Neural crest cell (in vitro differentiated cells): ENCODE results near the gene LRRC39. TPM values are rescaled to one million over a fixed set of nuclear protein-coding genes. Genes with fewer than 3 reads are reported as not detected.

Source experiments
- DNase-seq: peaks from one replicate; pipeline ENCODE4 v3.0.0; 2021; ENCODE audit warnings: low read depth, mixed read lengths, low spot score
- H3K27ac Mint-ChIP-seq: one replicate; pipeline ENCODE4 v1.8.0; 2021; ENCODE audit warnings: mild to moderate bottlenecking, mixed read lengths; ENCODE audit not compliant: unreplicated experiment
- H3K27me3 Mint-ChIP-seq: 2 replicates; pipeline ENCODE4 v1.8.0; 2021; ENCODE audit warnings: low read depth, mild to moderate bottlenecking, mixed read lengths
- H3K36me3 Mint-ChIP-seq: 2 replicates; pipeline ENCODE4 v1.8.0; 2021; ENCODE audit warnings: low read depth, mild to moderate bottlenecking, mixed read lengths
- H3K4me1 Mint-ChIP-seq: 2 replicates; pipeline ENCODE4 v1.8.0; 2021; ENCODE audit warnings: mixed read lengths
- H3K4me3 Mint-ChIP-seq: one replicate; pipeline ENCODE4 v1.8.0; 2021; ENCODE audit warnings: mild to moderate bottlenecking, mixed read lengths
- H3K9me3 Mint-ChIP-seq: 2 replicates; pipeline ENCODE4 v1.8.0; 2021; ENCODE audit warnings: mixed read lengths
- CTCF ChIP-seq: fragments of 200-600 bp; sonication (generic); conservative IDR thresholded peaks from 2 replicates; pipeline ENCODE4 v1.5.0; 2021; ENCODE audit warnings: antibody characterized with exemption, mild to moderate bottlenecking
- total RNA-seq: library from RNA; stranded (reverse); gene quantifications from 2 replicates; pipeline ENCODE4 v1.2.1, GENCODE V29; 2021

Gene LRRC39
- total RNA-seq, 1 donor from 2014 or later = 1.3 TPM

GRCh38 chr1:100187912-100188311, 9.9 kb upstream of the LRRC39 start:
- TF ChIP-seq CTCF = no peak
- Mint-ChIP-seq H3K36me3 (peaks cover 2% of the 10 kb centered on the region), H3K27ac (no peak overlapping the region), H3K4me3 (no peak overlapping the region), H3K4me1 (no peaks in the 10 kb centered on the region), H3K27me3 (no peaks in the 10 kb centered on the region), H3K9me3 (peaks cover 3% of the 10 kb centered on the region)
- no peak for DNase-seq

- TF ChIP-seq CTCF = no peak
- Mint-ChIP-seq H3K4me1 (no peaks in the 10 kb centered on the region), H3K27ac (no peak overlapping the region), H3K36me3 (peaks cover 8% of the 10 kb centered on the region), H3K9me3 (peaks cover 6% of the 10 kb centered on the region), H3K4me3 (no peak overlapping the region), H3K27me3 (no peaks in the 10 kb centered on the region)
- no peak for DNase-seq
Measured at GRCh38 chr1:100184536-100184935, 6.5 kb upstream of the LRRC39 start.

GRCh38 chr1:100183370-100183769, 5.3 kb upstream of the LRRC39 start:
- Mint-ChIP-seq H3K27ac (no peak overlapping the region), H3K27me3 (no peaks in the 10 kb centered on the region), H3K4me3 (no peak overlapping the region), H3K4me1 (no peaks in the 10 kb centered on the region), H3K9me3 (peaks cover 6% of the 10 kb centered on the region), H3K36me3 (peaks cover 8% of the 10 kb centered on the region)
- TF ChIP-seq CTCF = no peak
- DNase-seq = no peak

GRCh38 chr1:100177295-100178041, 588 bp downstream of the LRRC39 start:
- no peak for TF ChIP-seq CTCF
- H3K36me3 Mint-ChIP-seq = peaks cover 3% of the 10 kb centered on the region
- H3K27ac Mint-ChIP-seq = no peak overlapping the region
- H3K4me3 Mint-ChIP-seq = no peak overlapping the region
- DNase-seq = no peak
- H3K4me1 Mint-ChIP-seq = no peaks in the 10 kb centered on the region
- no peaks in the 10 kb centered on the region for H3K27me3 Mint-ChIP-seq
- H3K9me3 Mint-ChIP-seq = peaks cover 4% of the 10 kb centered on the region

GRCh38 chr1:100168051-100168450, 10.0 kb downstream of the LRRC39 start:
- Mint-ChIP-seq H3K36me3 (no peaks in the 10 kb centered on the region), H3K27ac (no peak overlapping the region), H3K27me3 (no peaks in the 10 kb centered on the region), H3K9me3 (no peaks in the 10 kb centered on the region), H3K4me1 (peaks cover 5% of the 10 kb centered on the region), H3K4me3 (no peak overlapping the region)
- no peak for DNase-seq
- TF ChIP-seq CTCF = no peak
